ENCODE measurements around the gene PRDM13. TPM values are rescaled to one million over a fixed set of nuclear protein-coding genes. Genes with fewer than 3 reads are reported as not detected.
"Not testable (repeated sequence)": the region's sequence is repeated elsewhere in the genome, so short reads cannot be mapped to it uniquely, and the experiment has no call there.

The PRDM13 gene
- total RNA-seq, 4 donors from 2014 or later: not detected

GRCh38 chr6:99641270-99641669 is 34.6 kb downstream of the PRDM13 start:
- no peak for ATAC-seq (ENCODE audit: low FRiP score)
- DNase-seq (ENCODE audit: low spot score): no peak
- TF ChIP-seq, protein P1, sequence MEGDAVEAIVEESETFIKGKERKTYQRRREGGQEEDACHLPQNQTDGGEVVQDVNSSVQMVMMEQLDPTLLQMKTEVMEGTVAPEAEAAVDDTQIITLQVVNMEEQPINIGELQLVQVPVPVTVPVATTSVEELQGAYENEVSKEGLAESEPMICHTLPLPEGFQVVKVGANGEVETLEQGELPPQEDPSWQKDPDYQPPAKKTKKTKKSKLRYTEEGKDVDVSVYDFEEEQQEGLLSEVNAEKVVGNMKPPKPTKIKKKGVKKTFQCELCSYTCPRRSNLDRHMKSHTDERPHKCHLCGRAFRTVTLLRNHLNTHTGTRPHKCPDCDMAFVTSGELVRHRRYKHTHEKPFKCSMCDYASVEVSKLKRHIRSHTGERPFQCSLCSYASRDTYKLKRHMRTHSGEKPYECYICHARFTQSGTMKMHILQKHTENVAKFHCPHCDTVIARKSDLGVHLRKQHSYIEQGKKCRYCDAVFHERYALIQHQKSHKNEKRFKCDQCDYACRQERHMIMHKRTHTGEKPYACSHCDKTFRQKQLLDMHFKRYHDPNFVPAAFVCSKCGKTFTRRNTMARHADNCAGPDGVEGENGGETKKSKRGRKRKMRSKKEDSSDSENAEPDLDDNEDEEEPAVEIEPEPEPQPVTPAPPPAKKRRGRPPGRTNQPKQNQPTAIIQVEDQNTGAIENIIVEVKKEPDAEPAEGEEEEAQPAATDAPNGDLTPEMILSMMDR (IDR thresholded peaks at IDR 0.05): no peak

- no peak for DNase-seq (ENCODE audit: low spot score)
- ATAC-seq (ENCODE audit: low FRiP score): no peak
- TF ChIP-seq, protein P1 (IDR thresholded peaks at IDR 0.05): no peak
These were observed 39.4 kb downstream of the PRDM13 start for GRCh38 chr6:99645986-99646385.

DNA sequence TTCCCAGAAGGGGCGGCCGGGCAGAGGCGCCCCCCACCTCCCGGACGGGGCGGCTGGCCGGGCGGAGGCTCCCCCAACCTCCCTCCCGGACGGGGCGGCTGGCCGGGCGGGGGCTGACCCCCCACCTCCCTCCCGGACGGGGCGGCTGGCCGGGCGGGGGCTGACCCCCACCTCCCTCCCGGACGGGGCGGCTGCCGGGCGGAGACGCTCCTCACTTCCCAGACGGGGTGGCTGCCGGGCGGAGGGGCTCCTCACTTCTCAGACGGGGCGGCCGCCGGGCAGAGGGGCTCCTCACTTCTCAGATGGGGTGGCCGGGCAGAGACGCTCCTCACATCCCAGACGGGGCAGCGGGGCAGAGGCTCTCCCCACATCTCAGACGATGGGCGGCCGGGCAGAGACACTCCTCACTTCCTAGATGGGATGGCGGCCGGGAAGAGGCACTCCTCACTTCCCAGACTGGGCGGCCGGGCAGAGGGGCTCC is 43.5 kb downstream of the PRDM13 start:
- DNase-seq (ENCODE audit: low spot score); ATAC-seq (ENCODE audit: low FRiP score): not testable (repeated sequence)

DNA sequence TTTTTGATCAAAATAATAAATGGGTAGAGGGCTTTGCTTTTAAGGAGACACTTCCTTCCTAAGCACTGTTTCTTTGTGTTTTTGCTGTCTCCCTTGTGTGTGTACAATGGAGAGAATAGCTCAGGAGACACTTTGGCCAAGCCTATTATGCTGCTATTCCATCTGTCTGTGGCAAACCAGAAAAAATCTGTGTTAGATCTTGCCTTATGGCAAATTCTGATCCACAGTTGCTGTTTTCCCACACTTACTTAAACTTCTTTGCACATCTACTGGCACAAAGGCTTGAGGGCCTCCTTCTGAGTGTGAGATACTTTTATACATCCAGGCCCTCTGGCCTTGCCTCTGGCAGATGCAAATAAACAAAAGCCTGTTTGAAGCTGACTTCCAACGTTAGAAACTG is 53.6 kb downstream of the PRDM13 start:
- TF ChIP-seq, protein P1 (IDR thresholded peaks at IDR 0.05): no peak
- no peak for ATAC-seq (ENCODE audit: low FRiP score)
- DNase-seq (ENCODE audit: low spot score): no peak

GRCh38 chr6:99661870-99662269 is 55.2 kb downstream of the PRDM13 start:
- TF ChIP-seq, protein P1 (IDR thresholded peaks at IDR 0.05): no peak
- ATAC-seq (ENCODE audit: low FRiP score): no peak
- DNase-seq (ENCODE audit: low spot score): no peak

DNA sequence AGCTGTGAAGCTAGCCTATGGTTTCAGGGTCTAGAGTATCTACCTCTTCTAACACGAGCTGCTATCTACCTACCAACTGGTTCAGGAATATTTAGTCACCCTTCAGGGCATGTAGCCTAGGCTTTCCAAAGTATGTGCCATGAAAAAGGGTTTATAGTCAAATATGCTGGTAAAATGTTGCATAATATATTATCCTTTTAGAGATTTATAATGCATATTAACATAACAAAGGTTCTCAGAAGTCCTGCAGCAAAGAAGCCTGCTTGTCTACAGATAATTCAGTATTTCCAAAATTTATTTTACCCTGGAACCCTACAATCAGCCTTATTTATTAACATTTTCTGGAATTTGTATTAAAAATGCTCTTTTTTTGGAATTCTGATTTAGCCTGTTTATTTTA is 56.0 kb downstream of the PRDM13 start:
- DNase-seq (ENCODE audit: low spot score): no peak

More for the DNA sequence above, 56.0 kb downstream of the PRDM13 start:
- TF ChIP-seq, protein P1 (IDR thresholded peaks at IDR 0.05): no peak
- no peak for ATAC-seq (ENCODE audit: low FRiP score)

Small RNA genes lying within 50 kb of the gene (small RNA-seq; reads per million reads assigned to genes)
- gene RF00019: not detected

Other genes starting within 250 kb of the PRDM13 start
- gene COQ3, start 212.6 kb upstream of the PRDM13 start, total RNA-seq: 1 to 10 TPM; 1.2 to 4.5 (median 4.0) TPM
- 100 to 1,000 TPM in 2 of 4 donors, 10 to 100 TPM in 2; 94.9 to 186 (median 98.0) TPM for gene PNISR, start 181.5 kb upstream of the PRDM13 start, total RNA-seq
- 10 to 100 TPM; 12.5 to 24.4 (median 16.8) TPM for gene USP45, start 91.4 kb upstream of the PRDM13 start, total RNA-seq
- 10 to 100 TPM; 49.6 to 59.9 (median 50.3) TPM for gene CCNC, start 38.2 kb upstream of the PRDM13 start, total RNA-seq

Measured in omental fat pad (tissue), 4 donors.